HG03520 (cell line): Measurements from ENCODE around the gene FYCO1.

ENCODE experiments used
- ATAC-seq: cut with Tn5 transposase; IDR thresholded peaks from one replicate; pipeline ENCODE4 v1.9.1; 2021; ENCODE audit warnings: mild to moderate bottlenecking, moderate library complexity; ENCODE audit not compliant: unreplicated experiment

Gene FYCO1

DNA sequence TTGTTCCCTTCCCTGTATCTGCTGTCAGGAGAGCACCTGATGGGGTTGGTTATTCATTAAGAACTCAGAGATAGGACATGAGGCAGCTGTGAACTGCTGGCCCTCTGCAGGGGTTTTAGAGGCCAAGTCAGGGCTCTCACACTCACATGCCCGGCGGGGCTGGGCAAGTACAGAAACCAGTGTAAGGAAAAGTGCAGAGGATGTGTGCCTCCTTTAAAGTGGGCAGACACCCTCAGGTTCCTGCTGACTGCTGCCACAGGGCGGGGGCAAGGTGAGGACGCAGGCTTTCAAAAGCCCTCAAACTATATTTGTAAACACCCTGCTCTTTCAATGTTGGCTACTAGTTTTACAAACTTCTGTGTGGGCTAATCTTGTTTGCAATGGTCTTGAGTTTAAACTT is 30.0 kb downstream of the FYCO1 start:
- no peak for ATAC-seq

DNA sequence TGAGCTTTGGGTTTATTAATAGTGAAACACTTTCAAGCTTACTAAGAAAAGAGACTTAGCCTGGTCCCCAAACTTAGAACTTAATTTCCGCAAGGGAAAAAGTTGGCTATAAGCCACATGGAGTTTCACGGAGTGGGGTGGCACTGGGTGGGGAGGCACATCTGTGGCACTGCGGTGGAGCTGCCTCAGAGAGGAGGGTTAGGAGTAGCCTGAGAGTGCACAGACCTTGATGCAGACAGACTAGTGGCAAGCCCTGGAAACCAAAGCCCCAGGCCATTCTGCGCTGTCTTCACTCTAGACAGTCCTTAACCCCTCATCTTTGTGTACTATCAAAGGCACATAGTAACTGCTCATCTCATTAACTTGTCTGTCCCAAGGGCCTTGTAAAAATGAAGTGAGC is 30.4 kb downstream of the FYCO1 start:
- no peak for ATAC-seq

GRCh38 chr3:45964139-45964538 is 31.5 kb downstream of the FYCO1 start:
- no peak for ATAC-seq

DNA sequence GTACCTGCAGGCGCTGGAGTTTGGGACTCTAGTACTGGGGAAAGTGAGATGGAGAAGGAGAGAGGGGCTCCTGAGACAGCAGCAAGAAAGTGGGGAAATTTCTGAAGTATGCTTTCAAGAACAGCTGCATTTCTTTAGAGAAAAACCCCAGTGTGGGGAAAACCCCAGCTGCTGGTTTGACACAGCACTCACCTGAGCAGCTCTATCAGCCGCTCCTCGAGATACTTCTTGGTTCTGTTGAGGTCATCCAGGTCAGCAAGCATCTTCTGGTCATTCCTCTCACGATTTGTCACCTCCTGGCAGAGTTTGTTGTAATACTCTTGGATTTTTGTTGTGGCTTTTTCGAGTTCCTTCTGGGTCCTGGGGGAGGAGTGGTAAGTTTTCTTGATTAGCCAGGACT is 33.6 kb downstream of the FYCO1 start:
- ATAC-seq: peak; percentile 45

DNA sequence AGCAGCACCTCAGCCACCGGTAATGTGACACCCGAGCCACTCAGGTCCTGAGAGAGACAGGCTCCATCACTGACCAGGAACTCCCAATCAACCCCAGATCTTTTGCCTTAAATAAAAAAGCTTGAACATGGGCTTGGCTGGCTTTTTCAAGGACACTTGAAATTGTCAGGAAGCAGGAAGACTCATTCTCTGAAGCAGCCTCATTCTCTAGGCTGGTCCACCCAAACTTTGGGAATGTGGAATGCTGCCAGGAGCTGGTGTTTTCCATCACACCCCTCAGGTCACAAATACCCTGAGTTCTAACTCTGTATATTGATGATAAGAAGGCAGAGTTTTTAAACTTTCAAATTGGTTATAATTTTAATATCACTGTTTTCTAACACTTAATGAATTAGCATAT is 35.3 kb downstream of the FYCO1 start:
- no peak for ATAC-seq

DNA sequence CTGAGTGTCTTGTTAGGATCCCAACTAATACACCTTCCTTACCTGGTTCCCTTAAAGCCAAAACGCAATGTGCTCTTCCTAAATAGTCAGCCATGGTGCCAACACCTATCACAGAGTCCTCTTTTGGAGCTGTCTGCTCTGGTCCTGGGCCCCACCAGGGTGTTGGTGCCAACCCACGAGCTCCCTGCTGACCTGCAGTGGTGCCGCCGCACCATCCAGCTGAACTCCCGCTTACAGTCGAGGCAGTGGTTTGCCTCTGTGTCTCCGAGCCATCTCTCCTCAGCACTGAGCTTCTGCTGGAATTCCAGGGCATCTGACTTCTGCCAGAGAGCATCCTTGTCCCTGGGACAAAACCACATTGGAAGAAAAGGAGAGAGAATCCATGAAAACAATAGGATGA is 36.4 kb downstream of the FYCO1 start:
- no peak for ATAC-seq

GRCh38 chr3:45958321-45958791 is 37.3 kb downstream of the FYCO1 start:
- ATAC-seq: no peak

- ATAC-seq: no peak
These were observed 38.0 kb downstream of the FYCO1 start for GRCh38 chr3:45957586-45957985.

DNA sequence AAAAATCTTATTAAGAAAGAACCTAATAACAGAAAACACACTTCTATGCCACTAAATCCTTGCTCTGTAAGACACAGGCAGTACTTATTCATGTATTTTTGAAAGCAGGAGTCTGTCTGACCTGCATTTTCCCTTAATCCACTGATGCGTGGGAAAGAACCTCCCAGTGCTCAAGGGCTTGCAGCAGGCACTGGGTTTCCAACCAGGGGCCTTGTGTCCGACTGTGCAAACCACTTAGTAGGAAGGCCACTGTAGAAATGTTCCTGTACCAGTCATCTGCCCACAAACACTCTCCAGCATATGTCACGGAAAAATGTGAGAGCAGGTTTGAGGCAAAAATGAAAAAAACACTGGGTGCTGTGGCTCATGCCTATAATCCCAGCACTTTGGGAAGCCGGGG is 39.9 kb downstream of the FYCO1 start:
- no peak for ATAC-seq

DNA sequence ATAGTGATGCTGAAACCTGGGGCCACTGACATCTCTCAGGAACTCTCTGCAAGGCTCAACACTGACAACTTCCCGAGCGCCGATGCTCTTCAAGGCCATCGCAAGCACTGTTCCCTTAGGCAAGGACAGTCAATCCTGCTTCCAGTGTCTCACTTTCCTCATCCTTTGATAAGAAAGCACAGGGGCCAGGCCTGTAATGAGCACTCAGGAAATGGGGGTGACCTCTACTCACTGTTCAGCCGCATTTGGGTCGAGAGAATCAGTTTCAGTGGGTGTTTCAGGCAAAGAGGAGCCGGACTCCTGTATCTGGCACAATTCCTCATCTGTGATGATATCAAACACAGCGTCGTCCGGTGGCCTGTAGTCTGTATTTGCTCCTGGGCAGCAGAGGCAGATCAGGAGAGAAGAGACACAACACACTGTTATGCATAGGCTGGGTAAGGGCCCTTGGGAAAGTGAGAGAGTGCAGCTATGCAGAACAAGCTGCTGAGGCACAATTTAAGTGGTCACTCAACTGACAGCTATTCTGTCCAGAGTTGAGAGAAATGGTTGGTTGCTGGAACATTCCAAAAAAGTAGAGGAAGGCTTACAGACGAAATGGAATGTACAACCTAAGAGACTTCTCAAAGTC is 40.5 kb downstream of the FYCO1 start:
- ATAC-seq: no peak

GRCh38 chr3:45954306-45954705 is 41.3 kb downstream of the FYCO1 start:
- ATAC-seq: no peak

- ATAC-seq: no peak
These were observed 42.1 kb downstream of the FYCO1 start for GRCh38 chr3:45953536-45953935.

GRCh38 chr3:45952456-45952855 is 43.2 kb downstream of the FYCO1 start:
- ATAC-seq: no peak

GRCh38 chr3:45951946-45952345 is 43.7 kb downstream of the FYCO1 start:
- ATAC-seq: no peak

DNA sequence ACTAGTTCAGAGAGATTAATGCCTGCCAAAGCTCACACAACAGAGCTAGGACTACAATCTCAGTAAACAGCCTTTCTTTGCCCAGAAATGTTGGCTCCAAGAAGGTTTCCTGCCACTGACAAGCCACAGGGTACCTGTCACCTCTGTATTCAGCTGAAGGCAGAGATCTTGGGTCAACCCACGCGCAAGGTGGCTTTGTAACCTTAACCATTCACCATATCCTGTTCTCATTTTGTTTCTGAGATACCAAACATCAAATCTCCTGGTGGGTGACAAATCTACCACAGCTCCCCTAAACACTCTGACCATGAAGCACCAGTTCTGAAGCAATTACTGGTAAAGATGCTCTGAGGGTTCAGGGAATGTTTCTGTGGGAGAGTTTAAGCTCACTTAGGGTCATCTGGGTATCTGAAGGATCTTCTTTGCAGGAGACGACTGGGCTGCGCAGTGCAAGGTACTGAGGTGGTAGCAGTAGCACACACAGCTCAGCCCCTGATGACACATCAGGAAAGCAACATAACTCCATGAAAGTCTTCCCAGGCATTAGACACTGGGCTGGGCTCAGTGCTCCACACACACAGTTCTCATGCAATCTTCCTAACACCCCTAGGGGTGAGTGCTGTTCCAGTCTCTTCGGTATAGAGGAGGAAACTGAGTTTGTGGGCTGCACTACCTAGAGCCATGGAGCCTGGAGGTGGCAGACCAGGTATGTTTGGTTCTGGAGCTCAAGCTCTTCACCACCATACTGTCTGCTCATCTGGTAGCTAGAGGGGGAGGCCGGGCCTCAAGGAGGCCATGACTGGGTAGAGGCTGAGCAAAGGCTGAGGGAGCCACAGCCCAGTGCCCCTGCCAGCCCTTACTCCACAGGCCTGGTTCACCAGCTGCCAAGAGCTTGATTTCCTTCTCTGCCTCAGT is 44.7 kb downstream of the FYCO1 start:
- ATAC-seq: no peak

DNA sequence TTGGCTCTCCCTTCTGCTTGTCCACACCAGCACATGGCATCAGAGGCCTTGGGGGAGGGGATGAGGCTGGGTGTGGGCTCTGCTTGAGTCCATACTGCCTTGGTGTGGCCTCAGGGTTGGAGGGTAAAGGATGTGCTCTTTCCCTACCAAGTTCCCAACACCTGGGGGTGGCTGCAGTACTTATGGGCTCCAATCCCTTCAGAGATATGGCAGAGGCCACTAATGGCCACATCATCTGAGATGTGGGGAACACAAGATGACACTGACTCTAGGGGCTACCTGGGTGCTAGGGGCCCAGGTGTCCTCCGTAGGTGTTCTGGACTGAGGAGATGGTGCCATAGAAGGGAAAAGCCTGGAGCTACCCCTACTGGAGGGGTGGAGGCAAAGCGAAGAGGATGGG is 45.5 kb downstream of the FYCO1 start:
- ATAC-seq: no peak

GRCh38 chr3:45949432-45949831 is 46.2 kb downstream of the FYCO1 start:
- ATAC-seq: no peak

- ATAC-seq: no peak
These were observed 46.7 kb downstream of the FYCO1 start for GRCh38 chr3:45948881-45949280.

- ATAC-seq: no peak
These were observed 47.3 kb downstream of the FYCO1 start for GRCh38 chr3:45948311-45948781.

- no peak for ATAC-seq
These were observed 48.3 kb downstream of the FYCO1 start for GRCh38 chr3:45947361-45947760.

GRCh38 chr3:45946875-45947274 is 48.7 kb downstream of the FYCO1 start:
- no peak for ATAC-seq

DNA sequence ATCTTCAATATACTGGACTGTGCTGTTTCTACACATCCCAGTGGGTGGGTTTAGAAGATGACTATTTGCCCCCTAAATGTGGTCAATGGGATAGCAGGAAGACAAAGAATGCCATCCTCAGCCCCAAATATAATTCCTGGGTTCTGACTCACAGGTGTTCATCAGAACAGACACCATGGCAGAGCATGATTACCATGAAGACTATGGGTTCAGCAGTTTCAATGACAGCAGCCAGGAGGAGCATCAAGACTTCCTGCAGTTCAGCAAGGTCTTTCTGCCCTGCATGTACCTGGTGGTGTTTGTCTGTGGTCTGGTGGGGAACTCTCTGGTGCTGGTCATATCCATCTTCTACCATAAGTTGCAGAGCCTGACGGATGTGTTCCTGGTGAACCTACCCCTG is 49.3 kb downstream of the FYCO1 start:
- no peak for ATAC-seq
